ENCODE data around the gene TCEAL2. TPM values are rescaled to one million over a fixed set of nuclear protein-coding genes. Genes with fewer than 3 reads are reported as not detected.

TCEAL2 gene
- total RNA-seq, 1 experiment from 2014 or later, result 12.6 TPM

DNA sequence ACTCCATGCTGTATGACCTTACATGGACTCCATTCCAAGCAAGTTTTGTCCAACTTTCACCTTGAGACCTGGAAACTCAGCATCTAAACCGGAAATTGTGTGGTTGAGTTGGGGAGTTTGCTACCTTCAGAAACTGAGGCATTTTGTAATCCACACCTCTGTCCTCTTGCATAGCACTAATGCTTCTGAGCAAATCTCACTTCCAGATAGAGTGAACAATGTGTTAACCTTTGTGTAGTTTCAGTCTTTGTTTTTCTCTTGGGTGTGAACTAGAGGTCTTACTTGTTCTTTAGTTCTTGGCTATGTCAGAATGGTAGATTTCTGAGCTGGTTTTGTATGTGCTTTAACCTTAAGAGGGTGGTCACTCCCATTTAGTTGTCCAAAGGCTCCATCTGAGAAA is 48.1 kb upstream of the TCEAL2 start:
- no CpG with 5 or more reads among the region's 1 CpG for WGBS (ENCODE audit: extremely low coverage, insufficient read length, low lambda C conversion rate)
- Histone ChIP-seq H3K14ac (ENCODE audit: insufficient read depth, low read length) (no peak overlapping the region), H2BK12ac (ENCODE audit: insufficient read length, low read depth, low read length) (no peak overlapping the region)

More for the DNA sequence above, 48.1 kb upstream of the TCEAL2 start:
- Histone ChIP-seq H3K27me3 (ENCODE audit: insufficient read depth, low read length) (no peaks in the 10 kb centered on the region), H3K18ac (ENCODE audit: insufficient read length, low read depth, low read length) (no peak overlapping the region), H3T11ph (ENCODE audit: low read length) (no peak overlapping the region), H3K9me3 (ENCODE audit: control insufficient read depth, low read depth, low read length) (peaks cover 36% of the 10 kb centered on the region), H3K4me2 (ENCODE audit: insufficient read depth, insufficient read length, low read length) (no peak overlapping the region), H2BK120ac (ENCODE audit: low read depth, low read length, poor library complexity, severe bottlenecking) (no peak overlapping the region), H3K23me2 (ENCODE audit: insufficient read length, low read depth, low read length, poor library complexity, severe bottlenecking) (no peaks in the 10 kb centered on the region), H3K9ac (ENCODE audit: extremely low read depth, insufficient read length, low read length) (no peak overlapping the region), H4K8ac (replicated peaks; ENCODE audit: insufficient read length, low read depth, low read length) (no peak overlapping the region), H4K20me1 (ENCODE audit: control insufficient read depth, insufficient read depth, insufficient read length) (no peaks in the 10 kb centered on the region), H3K4me1 (ENCODE audit: insufficient read depth, low read length) (no peaks in the 10 kb centered on the region), H3K23ac (ENCODE audit: insufficient read length, low read depth, low read length) (no peak overlapping the region), H4K91ac (ENCODE audit: insufficient read length, low read depth, low read length) (no peak overlapping the region), H3K79me1 (ENCODE audit: insufficient read depth, low read depth, low read length, poor library complexity, severe bottlenecking) (no peaks in the 10 kb centered on the region), H3K79me2 (ENCODE audit: insufficient read depth, low read length) (no peaks in the 10 kb centered on the region), H3K4ac (ENCODE audit: low read depth, low read length) (no peak overlapping the region), H2BK15ac (ENCODE audit: low read depth, low read length) (no peak overlapping the region), H2AK5ac (ENCODE audit: insufficient read length, low read length) (no peak overlapping the region), H2BK20ac (ENCODE audit: low read depth, low read length, poor library complexity, severe bottlenecking) (no peak overlapping the region), H3K27ac (ENCODE audit: insufficient read length, low read depth, low read length) (no peak overlapping the region), H3K56ac (ENCODE audit: insufficient read length, low read depth, low read length) (no peak overlapping the region), H4K5ac (ENCODE audit: insufficient read length, low read depth, low read length) (no peak overlapping the region), H2BK5ac (ENCODE audit: insufficient read length, low read length) (no peak overlapping the region), H2AFZ (ENCODE audit: low read length) (no peak overlapping the region)
- H3K4me1 Mint-ChIP-seq, result no peaks in the 10 kb centered on the region
- TF ChIP-seq, protein P1, sequence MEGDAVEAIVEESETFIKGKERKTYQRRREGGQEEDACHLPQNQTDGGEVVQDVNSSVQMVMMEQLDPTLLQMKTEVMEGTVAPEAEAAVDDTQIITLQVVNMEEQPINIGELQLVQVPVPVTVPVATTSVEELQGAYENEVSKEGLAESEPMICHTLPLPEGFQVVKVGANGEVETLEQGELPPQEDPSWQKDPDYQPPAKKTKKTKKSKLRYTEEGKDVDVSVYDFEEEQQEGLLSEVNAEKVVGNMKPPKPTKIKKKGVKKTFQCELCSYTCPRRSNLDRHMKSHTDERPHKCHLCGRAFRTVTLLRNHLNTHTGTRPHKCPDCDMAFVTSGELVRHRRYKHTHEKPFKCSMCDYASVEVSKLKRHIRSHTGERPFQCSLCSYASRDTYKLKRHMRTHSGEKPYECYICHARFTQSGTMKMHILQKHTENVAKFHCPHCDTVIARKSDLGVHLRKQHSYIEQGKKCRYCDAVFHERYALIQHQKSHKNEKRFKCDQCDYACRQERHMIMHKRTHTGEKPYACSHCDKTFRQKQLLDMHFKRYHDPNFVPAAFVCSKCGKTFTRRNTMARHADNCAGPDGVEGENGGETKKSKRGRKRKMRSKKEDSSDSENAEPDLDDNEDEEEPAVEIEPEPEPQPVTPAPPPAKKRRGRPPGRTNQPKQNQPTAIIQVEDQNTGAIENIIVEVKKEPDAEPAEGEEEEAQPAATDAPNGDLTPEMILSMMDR (conservative IDR thresholded peaks at IDR 0.05), result no peak
- no peak for DNase-seq
- peaks cover 71 to 94% of the 10 kb centered on the region in 2 experiments for H3K9me3 Mint-ChIP-seq
- peaks cover 7% of the 10 kb centered on the region for H3K27me3 Mint-ChIP-seq (ENCODE audit: low read depth)
- H3K4me3 Mint-ChIP-seq, result no peak overlapping the region
- H3K27ac Mint-ChIP-seq, result no peak overlapping the region
- no peaks in the 10 kb centered on the region; a peak in 4 of 7 replicates for H3K36me3 Mint-ChIP-seq (ENCODE audit: insufficient read depth in 1 of 3, low read depth in 3 of 3)
